ENCODE data around the gene SLC25A51.

Gene SLC25A51

DNA sequence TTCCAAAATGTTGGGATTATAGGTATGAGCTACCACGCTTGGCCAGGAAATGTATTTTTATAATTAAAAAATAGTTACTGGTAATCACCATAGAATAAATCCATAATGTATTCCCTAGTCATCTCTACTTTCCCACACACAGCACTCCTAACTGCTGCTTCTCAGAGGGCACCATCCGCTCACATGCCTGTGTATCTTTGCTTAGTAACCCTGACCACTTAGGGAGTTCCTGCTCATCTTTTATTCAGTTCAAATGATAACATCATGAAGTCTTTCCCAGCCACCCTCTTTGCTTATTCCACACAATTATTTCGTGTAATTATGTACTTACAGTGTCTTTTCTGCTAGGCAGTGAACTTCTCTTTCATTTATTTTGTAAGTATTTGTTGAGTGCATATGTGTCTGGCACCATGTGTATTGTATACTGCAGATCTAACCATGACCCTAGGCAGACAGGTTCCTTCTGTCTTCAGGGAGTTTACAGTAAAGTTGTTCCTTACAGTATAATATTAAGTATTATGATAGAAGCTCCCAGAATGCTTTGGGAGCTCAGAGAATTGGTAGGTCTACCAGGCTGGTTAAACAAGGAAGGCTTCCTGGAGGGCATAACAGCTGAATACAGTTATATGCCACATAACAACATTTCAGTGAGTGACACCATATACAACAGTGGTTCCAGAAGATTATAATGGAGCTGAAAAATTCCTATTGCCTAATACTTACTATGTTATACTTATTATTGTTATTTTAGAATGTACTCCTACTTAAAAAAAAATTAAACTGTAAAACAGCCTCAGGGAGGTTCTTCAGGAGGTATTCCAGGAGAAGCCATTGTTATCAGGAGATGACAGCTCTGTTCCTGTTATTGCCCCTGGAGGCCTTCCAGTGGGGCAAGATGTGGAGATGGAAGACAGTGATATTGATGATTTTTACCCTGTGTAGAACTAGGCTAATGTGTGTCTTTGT is 64.1 kb downstream of the SLC25A51 start:
- no peak for DNase-seq (ENCODE audit: low read depth in 3 of 3)

Measured in stimulated activated CD4-positive, alpha-beta T cell treated with anti-CD3 and anti-CD28 coated beads, TNF-alpha, amount 100 ng/mL, for 24 hours (primary cell).